GM12892 (cell line): ENCODE results near the gene TCP11L1.

Experiments used
- POLR2A ChIP-seq: IDR thresholded peaks from 2 replicates; pipeline ENCODE4 v1.6.1; 2011; ENCODE audit warnings: low read depth, low read length, control low read depth
- TAF1 ChIP-seq: IDR thresholded peaks from 2 replicates; pipeline ENCODE4 v1.6.1; 2011; ENCODE audit warnings: low read depth, mild to moderate bottlenecking, control low read depth, low read length, borderline replicate concordance

GRCh38 chr11:33006010-33006409, 33.4 kb upstream of the TCP11L1 start:
- TF ChIP-seq POLR2A = no peak
- TF ChIP-seq TAF1 = no peak
